ENCODE data around the gene DALRD3.

DALRD3 gene

GRCh38 chr3:49017971-49018706 lies at the start of gene DALRD3:
TSS of gene DALRD3 (minus strand) at chr3:49018580. CDS start at chr3:49018564, 16 bp downstream.
- TF ChIP-seq CTCF (IDR thresholded peaks at IDR 0.05; ENCODE audit: borderline replicate concordance, control extremely low read depth, extremely low read depth, insufficient read depth, missing control alignments): no peak
- in situ Hi-C loops (cut with MboI; ENCODE audit: low sequenced_read_pairs, unreplicated experiment): no loop called here
- DNase-seq (ENCODE audit: low spot score): peak; percentile 89

- no peak for TF ChIP-seq CTCF (IDR thresholded peaks at IDR 0.05; ENCODE audit: borderline replicate concordance, control extremely low read depth, extremely low read depth, insufficient read depth, missing control alignments)
- no peak for DNase-seq (ENCODE audit: low spot score)
- in situ Hi-C loops (cut with MboI; ENCODE audit: low sequenced_read_pairs, unreplicated experiment): no loop called here
Observed at GRCh38 chr3:49058011-49058410, 39.6 kb upstream of the DALRD3 start.

- TF ChIP-seq CTCF (IDR thresholded peaks at IDR 0.05; ENCODE audit: borderline replicate concordance, control extremely low read depth, extremely low read depth, insufficient read depth, missing control alignments): no peak
- in situ Hi-C loops (cut with MboI; ENCODE audit: low sequenced_read_pairs, unreplicated experiment): no loop called here
- no peak for DNase-seq (ENCODE audit: low spot score)
Observed at GRCh38 chr3:49057268-49057667, 38.9 kb upstream of the DALRD3 start.

- in situ Hi-C loops (cut with MboI; ENCODE audit: low sequenced_read_pairs, unreplicated experiment): no loop called here
- no peak for DNase-seq (ENCODE audit: low spot score)
- no peak for TF ChIP-seq CTCF (IDR thresholded peaks at IDR 0.05; ENCODE audit: borderline replicate concordance, control extremely low read depth, extremely low read depth, insufficient read depth, missing control alignments)
Observed at GRCh38 chr3:49054344-49054862, 36.0 kb upstream of the DALRD3 start.

GRCh38 chr3:49053543-49053942 lies 35.2 kb upstream of the DALRD3 start:
- DNase-seq (ENCODE audit: low spot score): no peak
- no peak for TF ChIP-seq CTCF (IDR thresholded peaks at IDR 0.05; ENCODE audit: borderline replicate concordance, control extremely low read depth, extremely low read depth, insufficient read depth, missing control alignments)
- in situ Hi-C loops (cut with MboI; ENCODE audit: low sequenced_read_pairs, unreplicated experiment): no loop called here

GRCh38 chr3:49035281-49035680 lies 16.9 kb upstream of the DALRD3 start:
- no peak for DNase-seq (ENCODE audit: low spot score)
- no peak for TF ChIP-seq CTCF (IDR thresholded peaks at IDR 0.05; ENCODE audit: borderline replicate concordance, control extremely low read depth, extremely low read depth, insufficient read depth, missing control alignments)
- in situ Hi-C loops (cut with MboI; ENCODE audit: low sequenced_read_pairs, unreplicated experiment): no loop called here
